ENCODE results near the gene C1orf159. TPM values are rescaled to one million over a fixed set of nuclear protein-coding genes. Genes with fewer than 3 reads are reported as not detected.

C1orf159 gene
- total and polyA plus RNA-seq, 2 experiments from 2014 or later: 11.4 to 13.1 TPM

- no peak overlapping the region for H3K4me2 ChIP-seq (ENCODE audit: unreplicated experiment)
- no peaks in the 10 kb centered on the region for H3F3A ChIP-seq (ENCODE audit: insufficient read depth)
- H3K9me3 ChIP-seq (ENCODE audit: low read depth): no peaks in the 10 kb centered on the region
- in situ Hi-C loops (cut with MboI): no loop called here
- H3K79me2 ChIP-seq (ENCODE audit: insufficient read depth): no peaks in the 10 kb centered on the region
- H3K9ac ChIP-seq: no peak overlapping the region
- TF ChIP-seq EZH2 (IDR thresholded peaks at IDR 0.05; ENCODE audit: insufficient read depth, poor library complexity, severe bottlenecking) (no peak), EZH2phosphoT487 (IDR thresholded peaks at IDR 0.05; ENCODE audit: insufficient read depth, low read depth) (no peak)
- H3K27me3 ChIP-seq (replicated peaks; ENCODE audit: insufficient read depth): no peaks in the 10 kb centered on the region
- DNase-seq: no peak
- no peaks in the 10 kb centered on the region for H3K9me2 ChIP-seq (ENCODE audit: insufficient read depth)
- no peaks in the 10 kb centered on the region for H3K36me3 ChIP-seq (ENCODE audit: low read depth)
- H3K4me3 ChIP-seq: no peak overlapping the region
- H4K20me1 ChIP-seq (ENCODE audit: insufficient read depth): no peaks in the 10 kb centered on the region
- H3K4me1 ChIP-seq (ENCODE audit: insufficient read depth): no peaks in the 10 kb centered on the region
- H3K27ac ChIP-seq: no peak overlapping the region
- H2AFZ ChIP-seq: no peak overlapping the region
- 83 to 85% methylated on average over 25 to 43 of the region's 46 CpGs for WGBS, 2 experiments (ENCODE audit: low coverage in 1 of 2, low lambda C conversion rate in 2 of 2, missing lambda C conversion rate in 2 of 2)
Measured at GRCh38 chr1:1051127-1051810, 64.6 kb downstream of the C1orf159 start.

- H3K9me3 ChIP-seq (ENCODE audit: low read depth): no peaks in the 10 kb centered on the region
- no peak for DNase-seq
- no peak overlapping the region for H3K27ac ChIP-seq
- H2AFZ ChIP-seq: no peak overlapping the region
- no peaks in the 10 kb centered on the region for H3F3A ChIP-seq (ENCODE audit: insufficient read depth)
- no peaks in the 10 kb centered on the region for H4K20me1 ChIP-seq (ENCODE audit: insufficient read depth)
- no peak overlapping the region for H3K4me3 ChIP-seq
- H3K9me2 ChIP-seq (ENCODE audit: insufficient read depth): no peaks in the 10 kb centered on the region
- in situ Hi-C loops (cut with MboI): no loop called here
- H3K4me1 ChIP-seq (ENCODE audit: insufficient read depth): no peaks in the 10 kb centered on the region
- no peak for TF ChIP-seq EZH2phosphoT487 (IDR thresholded peaks at IDR 0.05; ENCODE audit: insufficient read depth, low read depth)
- TF ChIP-seq EZH2 (IDR thresholded peaks at IDR 0.05; ENCODE audit: insufficient read depth, poor library complexity, severe bottlenecking): no peak
- no peak overlapping the region for H3K9ac ChIP-seq
- no peaks in the 10 kb centered on the region for H3K27me3 ChIP-seq (replicated peaks; ENCODE audit: insufficient read depth)
- H3K4me2 ChIP-seq (ENCODE audit: unreplicated experiment): no peak overlapping the region
- no peaks in the 10 kb centered on the region for H3K36me3 ChIP-seq (ENCODE audit: low read depth)
- H3K79me2 ChIP-seq (ENCODE audit: insufficient read depth): no peaks in the 10 kb centered on the region
- WGBS, 2 experiments (ENCODE audit: low coverage in 1 of 2, low lambda C conversion rate in 2 of 2, missing lambda C conversion rate in 2 of 2): 78% methylated on average over 19 to 32 of the region's 32 CpGs
Measured at GRCh38 chr1:1050577-1051052, 65.3 kb downstream of the C1orf159 start.

GRCh38 chr1:1049318-1050165, 66.3 kb downstream of the C1orf159 start:
- no peak overlapping the region for H3K27ac ChIP-seq
- H3K4me2 ChIP-seq (ENCODE audit: unreplicated experiment): no peak overlapping the region
- no peaks in the 10 kb centered on the region for H3K36me3 ChIP-seq (ENCODE audit: low read depth)
- no peaks in the 10 kb centered on the region for H3K9me2 ChIP-seq (ENCODE audit: insufficient read depth)
- no peak for DNase-seq
- H3K79me2 ChIP-seq (ENCODE audit: insufficient read depth): no peaks in the 10 kb centered on the region
- no peaks in the 10 kb centered on the region for H3K9me3 ChIP-seq (ENCODE audit: low read depth)
- H3K9ac ChIP-seq: no peak overlapping the region
- no peaks in the 10 kb centered on the region for H3F3A ChIP-seq (ENCODE audit: insufficient read depth)
- TF ChIP-seq EZH2 (IDR thresholded peaks at IDR 0.05; ENCODE audit: insufficient read depth, poor library complexity, severe bottlenecking) (no peak), EZH2phosphoT487 (IDR thresholded peaks at IDR 0.05; ENCODE audit: insufficient read depth, low read depth) (no peak)
- H2AFZ ChIP-seq: no peak overlapping the region
- 90 to 96% methylated on average over 30 to 55 of the region's 57 CpGs for WGBS, 2 experiments (ENCODE audit: low coverage in 1 of 2, low lambda C conversion rate in 2 of 2, missing lambda C conversion rate in 2 of 2)
- no peak overlapping the region for H3K4me3 ChIP-seq
- no peaks in the 10 kb centered on the region for H3K4me1 ChIP-seq (ENCODE audit: insufficient read depth)
- in situ Hi-C loops (cut with MboI): no loop called here
- no peaks in the 10 kb centered on the region for H4K20me1 ChIP-seq (ENCODE audit: insufficient read depth)
- no peaks in the 10 kb centered on the region for H3K27me3 ChIP-seq (replicated peaks; ENCODE audit: insufficient read depth)

- H3K9me2 ChIP-seq (ENCODE audit: insufficient read depth): no peaks in the 10 kb centered on the region
Measured at GRCh38 chr1:1048765-1049164, 67.1 kb downstream of the C1orf159 start.

More at GRCh38 chr1:1048765-1049164, 67.1 kb downstream of the C1orf159 start:
- H3K9me3 ChIP-seq (ENCODE audit: low read depth): no peaks in the 10 kb centered on the region
- no peak for TF ChIP-seq EZH2 (IDR thresholded peaks at IDR 0.05; ENCODE audit: insufficient read depth, poor library complexity, severe bottlenecking)
- TF ChIP-seq EZH2phosphoT487 (IDR thresholded peaks at IDR 0.05; ENCODE audit: insufficient read depth, low read depth): no peak
- no peaks in the 10 kb centered on the region for H3K79me2 ChIP-seq (ENCODE audit: insufficient read depth)
- no peaks in the 10 kb centered on the region for H3K36me3 ChIP-seq (ENCODE audit: low read depth)
- WGBS, 2 experiments (ENCODE audit: low coverage in 1 of 2, low lambda C conversion rate in 2 of 2, missing lambda C conversion rate in 2 of 2): 81 to 88% methylated on average over 12 to 27 of the region's 28 CpGs
- no peak overlapping the region for H3K9ac ChIP-seq
- in situ Hi-C loops (cut with MboI): no loop called here
- no peaks in the 10 kb centered on the region for H3F3A ChIP-seq (ENCODE audit: insufficient read depth)
- H3K4me3 ChIP-seq: no peak overlapping the region
- no peak for DNase-seq
- no peak overlapping the region for H3K27ac ChIP-seq
- H2AFZ ChIP-seq: no peak overlapping the region
- no peak overlapping the region for H3K4me2 ChIP-seq (ENCODE audit: unreplicated experiment)
- no peaks in the 10 kb centered on the region for H3K4me1 ChIP-seq (ENCODE audit: insufficient read depth)
- H3K27me3 ChIP-seq (replicated peaks; ENCODE audit: insufficient read depth): no peaks in the 10 kb centered on the region
- H4K20me1 ChIP-seq (ENCODE audit: insufficient read depth): no peaks in the 10 kb centered on the region
